Astrocyte (in vitro differentiated cells and primary cell): ENCODE results near the gene CNTNAP2. TPM values are rescaled to one million over a fixed set of nuclear protein-coding genes. Genes with fewer than 3 reads are reported as not detected.

Experiments
- DNase-seq: peaks from one replicate; pipeline ENCODE4 v3.0.0-alpha.2; 2010; ENCODE audit warnings: low read depth
- FAIRE-seq: peaks from 2 replicates; lab custom pipeline; 2011; peaks lifted over from hg19 to GRCh38; lab: Jason Lieb, UNC
- H2AFZ ChIP-seq: 2 replicates; pipeline ENCODE4 v1.6.0; 2012; ENCODE audit warnings: low read depth, low read length, inconsistent platforms
- H3K27ac ChIP-seq: 2 replicates; pipeline ENCODE4 v1.5.1; 2011; ENCODE audit warnings: low read depth, low read length, inconsistent platforms
- H3K27me3 ChIP-seq: 2 replicates; pipeline ENCODE4 v1.6.0; 2011; ENCODE audit warnings: low read length, inconsistent platforms; ENCODE audit not compliant: insufficient read depth
- H3K36me3 ChIP-seq: 2 replicates; pipeline ENCODE4 v1.5.1; 2011; ENCODE audit warnings: low read length, inconsistent platforms; ENCODE audit not compliant: insufficient read depth
- H3K4me1 ChIP-seq: 2 replicates; pipeline ENCODE4 v1.5.1; 2011; ENCODE audit warnings: low read length, inconsistent platforms; ENCODE audit not compliant: insufficient read depth
- H3K4me2 ChIP-seq: 2 replicates; pipeline ENCODE4 v1.6.0; 2012; ENCODE audit warnings: low read length, inconsistent platforms
- H3K4me3 ChIP-seq: 2 replicates; pipeline ENCODE4 v1.5.1; 2011; ENCODE audit warnings: low read depth, mild to moderate bottlenecking, low read length, inconsistent platforms; ENCODE audit not compliant: insufficient read depth
- H3K79me2 ChIP-seq: 2 replicates; pipeline ENCODE4 v1.6.0; 2012; ENCODE audit warnings: mild to moderate bottlenecking, low read length, inconsistent platforms; ENCODE audit not compliant: insufficient read depth
- H3K9ac ChIP-seq: 2 replicates; pipeline ENCODE4 v1.6.0; 2012; ENCODE audit warnings: mild to moderate bottlenecking, low read length, inconsistent platforms
- H3K9me3 ChIP-seq: 2 replicates; pipeline ENCODE4 v1.5.1; 2012; ENCODE audit warnings: low read depth, mild to moderate bottlenecking, low read length, inconsistent platforms; ENCODE audit not compliant: insufficient read depth
- H4K20me1 ChIP-seq: 2 replicates; pipeline ENCODE4 v1.6.0; 2012; ENCODE audit warnings: low read length, inconsistent platforms; ENCODE audit not compliant: insufficient read depth
- H3K27ac Mint-ChIP-seq: one replicate; pipeline ENCODE4 v1.8.0; 2021; ENCODE audit warnings: mild to moderate bottlenecking, mixed read lengths; ENCODE audit not compliant: unreplicated experiment
- H3K27me3 Mint-ChIP-seq: one replicate; pipeline ENCODE4 v1.8.0; 2021; ENCODE audit warnings: low read depth, mixed read lengths; ENCODE audit not compliant: unreplicated experiment
- H3K36me3 Mint-ChIP-seq: one replicate; pipeline ENCODE4 v1.8.0; 2021; ENCODE audit warnings: low read depth, mixed read lengths; ENCODE audit not compliant: unreplicated experiment
- H3K4me1 Mint-ChIP-seq: one replicate; pipeline ENCODE4 v1.8.0; 2021; ENCODE audit warnings: low read depth, mixed read lengths; ENCODE audit not compliant: unreplicated experiment
- H3K4me3 Mint-ChIP-seq: one replicate; pipeline ENCODE4 v1.8.0; 2021; ENCODE audit warnings: mild to moderate bottlenecking, moderate library complexity, mixed read lengths; ENCODE audit not compliant: unreplicated experiment
- H3K9me3 Mint-ChIP-seq: one replicate; pipeline ENCODE4 v1.8.0; 2021; ENCODE audit warnings: mild to moderate bottlenecking, mixed read lengths; ENCODE audit not compliant: unreplicated experiment
- CTCF ChIP-seq: IDR thresholded peaks from 2 replicates; pipeline ENCODE4 v1.5.1; 2011; ENCODE audit warnings: low read depth, mild to moderate bottlenecking, inconsistent platforms, low read length, moderate library complexity; ENCODE audit not compliant: insufficient read depth
- EZH2 ChIP-seq: IDR thresholded peaks from 2 replicates; pipeline ENCODE4 v1.6.1; 2012; ENCODE audit warnings: mild to moderate bottlenecking, low read length, inconsistent platforms; ENCODE audit not compliant: insufficient read depth
- total RNA-seq: library from RNA; stranded (reverse); gene quantifications from 2 replicates; pipeline ENCODE4 v1.2.1, GENCODE V29; 2021

Gene CNTNAP2
- total RNA-seq, 1 donor from 2014 or later, result 20.0 TPM

DNA sequence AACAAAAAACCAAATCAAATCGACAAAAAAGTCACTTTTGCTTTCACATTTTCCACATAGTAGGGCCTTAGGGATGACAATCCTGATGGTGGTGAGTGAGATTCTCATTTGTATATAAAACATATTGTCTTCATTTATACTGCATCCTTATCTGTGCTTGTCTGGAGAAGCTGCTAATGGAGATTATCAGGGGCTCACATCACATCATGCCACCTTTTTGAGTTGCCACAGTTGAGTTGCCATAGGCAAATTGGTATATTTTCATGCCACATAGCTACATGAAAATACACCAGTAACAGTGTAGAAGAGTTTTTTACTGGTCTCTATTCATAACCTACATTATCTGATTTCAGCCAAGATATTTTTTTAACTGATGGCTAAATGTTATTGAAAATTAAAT lies 85.3 kb downstream of the CNTNAP2 start:
- no peak overlapping the region for H3K9ac ChIP-seq
- Mint-ChIP-seq H3K9me3 (no peaks in the 10 kb centered on the region), H3K27ac (no peak overlapping the region), H3K27me3 (no peaks in the 10 kb centered on the region), H3K36me3 (no peaks in the 10 kb centered on the region), H3K4me1 (no peaks in the 10 kb centered on the region), H3K4me3 (no peak overlapping the region)
- no peaks in the 10 kb centered on the region for H3K9me3 ChIP-seq
- H3K27ac ChIP-seq, result no peak overlapping the region
- no peak for FAIRE-seq
- H3K4me2 ChIP-seq, result no peak overlapping the region
- no peak for DNase-seq
- H2AFZ ChIP-seq, result no peak overlapping the region
- no peaks in the 10 kb centered on the region for H3K4me1 ChIP-seq
- no peaks in the 10 kb centered on the region for H3K79me2 ChIP-seq
- H3K27me3 ChIP-seq, result no peaks in the 10 kb centered on the region
- TF ChIP-seq EZH2, result no peak
- TF ChIP-seq CTCF, result no peak
- H3K36me3 ChIP-seq, result no peaks in the 10 kb centered on the region
- no peaks in the 10 kb centered on the region for H4K20me1 ChIP-seq
- no peak overlapping the region for H3K4me3 ChIP-seq

GRCh38 chr7:146206270-146206669 lies 89.7 kb downstream of the CNTNAP2 start:
- Histone ChIP-seq H3K9me3 (no peaks in the 10 kb centered on the region), H2AFZ (no peak overlapping the region), H4K20me1 (no peaks in the 10 kb centered on the region), H3K36me3 (no peaks in the 10 kb centered on the region), H3K4me3 (no peak overlapping the region), H3K4me2 (no peak overlapping the region), H3K9ac (no peak overlapping the region), H3K27me3 (no peaks in the 10 kb centered on the region), H3K4me1 (no peaks in the 10 kb centered on the region), H3K79me2 (no peaks in the 10 kb centered on the region), H3K27ac (no peak overlapping the region)
- Mint-ChIP-seq H3K27ac (no peak overlapping the region), H3K4me3 (no peak overlapping the region), H3K27me3 (no peaks in the 10 kb centered on the region), H3K36me3 (no peaks in the 10 kb centered on the region), H3K9me3 (no peaks in the 10 kb centered on the region), H3K4me1 (no peaks in the 10 kb centered on the region)
- TF ChIP-seq EZH2 (no peak), CTCF (no peak)
- no peak for DNase-seq
- no peak for FAIRE-seq

DNA sequence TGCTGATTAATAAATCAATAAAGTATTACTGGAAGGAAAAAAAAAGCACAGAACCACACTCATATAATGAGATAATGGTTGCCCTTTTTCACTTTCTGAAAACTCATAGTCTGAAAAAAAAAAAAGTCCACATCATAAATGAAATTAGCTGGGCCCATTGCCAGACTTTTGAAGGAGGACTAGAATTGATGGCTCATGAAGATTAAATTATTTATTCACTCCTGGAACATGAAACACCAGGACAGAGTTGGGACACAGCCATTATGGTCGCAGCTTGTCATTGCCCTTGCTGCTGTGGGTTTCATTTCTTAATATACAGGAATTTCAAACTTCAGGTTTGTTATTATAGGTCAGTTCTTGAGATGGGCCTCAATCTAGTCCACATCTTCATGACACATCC lies 91.9 kb downstream of the CNTNAP2 start:
- Mint-ChIP-seq H3K4me1 (no peaks in the 10 kb centered on the region), H3K27me3 (no peaks in the 10 kb centered on the region), H3K36me3 (no peaks in the 10 kb centered on the region), H3K9me3 (no peaks in the 10 kb centered on the region), H3K27ac (no peak overlapping the region), H3K4me3 (no peak overlapping the region)
- H3K4me1 ChIP-seq, result no peaks in the 10 kb centered on the region
- H3K4me2 ChIP-seq, result no peak overlapping the region
- H3K27me3 ChIP-seq, result no peaks in the 10 kb centered on the region
- H3K9ac ChIP-seq, result no peak overlapping the region
- H3K27ac ChIP-seq, result no peak overlapping the region
- H3K36me3 ChIP-seq, result no peaks in the 10 kb centered on the region
- no peaks in the 10 kb centered on the region for H4K20me1 ChIP-seq
- TF ChIP-seq EZH2 (no peak), CTCF (no peak)
- FAIRE-seq (no peak), DNase-seq (no peak)
- H3K79me2 ChIP-seq, result no peaks in the 10 kb centered on the region
- no peaks in the 10 kb centered on the region for H3K9me3 ChIP-seq
- H2AFZ ChIP-seq, result no peak overlapping the region
- H3K4me3 ChIP-seq, result no peak overlapping the region
